ENCODE measurements around the gene PIGR. TPM values are rescaled to one million over a fixed set of nuclear protein-coding genes. Genes with fewer than 3 reads are reported as not detected.

Gene PIGR
- total RNA-seq, 3 donors from 2014 or later, result 4,355 to 12,072 (median 9,452) TPM

- intact Hi-C loops (cut with DNase I, micrococcal nuclease), result no loop called here
- Histone ChIP-seq H3K4me3 (no peak overlapping the region), H3K9me3 (no peaks in the 10 kb centered on the region), H3K36me3 (ENCODE audit: low read depth) (no peaks in the 10 kb centered on the region), H3K4me1 (ENCODE audit: low read depth) (peaks cover 7% of the 10 kb centered on the region)
- DNase-seq (peak; percentile 76 to 83 (median 81)), ATAC-seq (peak; percentile 75)
- TF ChIP-seq CTCF (IDR thresholded peaks at IDR 0.05), result no peak
These were observed 4.4 kb downstream of the PIGR start for GRCh38 chr1:206941766-206942418.

- DNase-seq (no peak), ATAC-seq (no peak)
- H3K36me3 ChIP-seq (ENCODE audit: low read depth), result no peaks in the 10 kb centered on the region
- H3K9me3 ChIP-seq, result no peaks in the 10 kb centered on the region
- TF ChIP-seq CTCF (IDR thresholded peaks at IDR 0.05), result no peak
- H3K4me3 ChIP-seq, result no peak overlapping the region
- peaks cover 7% of the 10 kb centered on the region for H3K4me1 ChIP-seq (ENCODE audit: low read depth)
- intact Hi-C loops (cut with DNase I, micrococcal nuclease), result no loop called here
These were observed 5.7 kb downstream of the PIGR start for GRCh38 chr1:206940588-206940936.

GRCh38 chr1:206939841-206940587 lies 6.3 kb downstream of the PIGR start:
- peaks cover 7% of the 10 kb centered on the region for H3K4me1 ChIP-seq (ENCODE audit: low read depth)
- TF ChIP-seq CTCF (IDR thresholded peaks at IDR 0.05), result no peak
- DNase-seq (peak; percentile 76 to 81 (median 79)), ATAC-seq (peak; percentile 14)
- intact Hi-C loops (cut with DNase I, micrococcal nuclease), result no loop called here
- no peaks in the 10 kb centered on the region for H3K36me3 ChIP-seq (ENCODE audit: low read depth)
- H3K4me3 ChIP-seq, result no peak overlapping the region
- no peaks in the 10 kb centered on the region for H3K9me3 ChIP-seq

- ATAC-seq (no peak), DNase-seq (peak in 1 of 3 donors; percentile 48)
- Histone ChIP-seq H3K9me3 (no peaks in the 10 kb centered on the region), H3K4me1 (ENCODE audit: low read depth) (peaks cover 7% of the 10 kb centered on the region), H3K36me3 (ENCODE audit: low read depth) (peaks cover 2% of the 10 kb centered on the region), H3K4me3 (no peak overlapping the region)
- TF ChIP-seq CTCF (IDR thresholded peaks at IDR 0.05), result no peak
- intact Hi-C loops (cut with DNase I, micrococcal nuclease), result no loop called here
These were observed 7.1 kb downstream of the PIGR start for GRCh38 chr1:206939131-206939530.

- Histone ChIP-seq H3K36me3 (ENCODE audit: low read depth) (peaks cover 6% of the 10 kb centered on the region), H3K4me3 (no peak overlapping the region), H3K4me1 (ENCODE audit: low read depth) (peaks cover 7% of the 10 kb centered on the region), H3K9me3 (no peaks in the 10 kb centered on the region)
- intact Hi-C loops (cut with DNase I, micrococcal nuclease), result no loop called here
- DNase-seq (no peak), ATAC-seq (peak; percentile 1)
- no peak for TF ChIP-seq CTCF (IDR thresholded peaks at IDR 0.05)
These were observed 8.8 kb downstream of the PIGR start for GRCh38 chr1:206937425-206937824.
